Transverse colon (tissue), 4 donors: ENCODE measurements around the gene SHB. TPM values are rescaled to one million over a fixed set of nuclear protein-coding genes. Genes with fewer than 3 reads are reported as not detected.

ENCODE experiments used
- DNase-seq: peaks from one replicate; pipeline ENCODE4 v3.0.0-alpha.2; 2019
- H3K27ac ChIP-seq, 4 donors: fragments of 200-600 bp; sonication (generic); 2 replicates each; pipeline ENCODE4 v1.5.1; 2016 to 2018; ENCODE audit warnings: inconsistent platforms in 4 of 4
- H3K27me3 ChIP-seq: fragments of 200-600 bp; sonication (generic); 2 replicates; pipeline ENCODE4 v1.5.1; 2017; ENCODE audit warnings: inconsistent platforms
- H3K36me3 ChIP-seq, 4 donors: fragments of 200-600 bp; sonication (generic); 2 replicates each; pipeline ENCODE4 v1.5.1; 2017 to 2019; ENCODE audit warnings: inconsistent platforms in 4 of 4
- H3K4me1 ChIP-seq, 4 donors: fragments of 200-600 bp; sonication (generic); 2 replicates each; pipeline ENCODE4 v1.5.1; 2017 to 2020; ENCODE audit warnings: inconsistent platforms in 4 of 4
- H3K4me3 ChIP-seq, 4 donors: fragments of 200-600 bp; sonication (generic); 1 replicate in 1 of 4; 2 replicates in 3 of 4; pipeline versions ENCODE4 v1.5.1 to v1.6.1; 2017 to 2019; ENCODE audit warnings: inconsistent platforms in 4 of 4
- H3K9me3 ChIP-seq, 2 donors: fragments of 200-600 bp; sonication (generic); 2 replicates each; pipeline ENCODE4 v1.5.1; 2017 to 2019; ENCODE audit warnings: inconsistent platforms in 2 of 2
- EP300 ChIP-seq: sonication (generic); formaldehyde crosslinking; IDR thresholded peaks from one replicate; pipeline ENCODE4 v1.6.1; 2017; ENCODE audit warnings: antibody characterized with exemption, low read depth
- POLR2A ChIP-seq: fragments of 450-650 bp; IDR thresholded peaks from one replicate; pipeline ENCODE4 v1.6.1; 2016; ENCODE audit warnings: antibody characterized with exemption, mild to moderate bottlenecking, moderate library complexity
- POLR2AphosphoS5 ChIP-seq, 3 donors: sonication (generic); formaldehyde crosslinking; IDR thresholded peaks; one replicate each; pipeline ENCODE4 v1.6.1; 2016; ENCODE audit warnings: antibody characterized with exemption in 3 of 3
- WGBS, 2 donors: methylation state at CpG; one replicate each; pipeline ENCODE4 v1.1.5; 2018; ENCODE audit warnings: low coverage in 1 of 2; 5-methylcytosine and 5-hydroxymethylcytosine counted together
- in situ Hi-C, 4 donors: fragments of 200-750 bp; cut with MboI; loops; one replicate each; pipeline versions ENCODE4 v1.15.0 to v1.15.1; 2017; ENCODE audit warnings: low sequenced_read_pairs in 3 of 4, low pct_ligation_motif_present in 1 of 4, low pct_unique_long_range_greater_than_20kb in 1 of 4
- intact Hi-C: fragments of 100-400 bp; cut with DNase I; formaldehyde crosslinking; loops from one replicate; pipeline ENCODE4 v1.15.1; 2023; ENCODE audit warnings: low total_unique reads
- total RNA-seq, 4 donors: library from RNA; depleted of rRNA; stranded (reverse); fragments of >200 nt; gene quantifications; one replicate each; pipeline ENCODE4 v1.1.0, GENCODE V29; 2016
- TF ChIP-seq, protein P1 (sequence below), 5 experiments: fragments of 200-600 bp in 3 of 5; fragments of 450-650 bp in 2 of 5; sonication (generic) in 3 of 5; IDR thresholded peaks; 1 replicate in 2 of 5; 2 replicates in 3 of 5; pipeline ENCODE4 v1.5.1; 2016 to 2017; ENCODE audit warnings: antibody characterized with exemption in 5 of 5, inconsistent platforms in 3 of 5, mild to moderate bottlenecking in 2 of 5, moderate library complexity in 1 of 5

SHB gene
- total RNA-seq, 4 donors from 2014 or later = 11.9 to 33.7 (median 22.2) TPM

DNA sequence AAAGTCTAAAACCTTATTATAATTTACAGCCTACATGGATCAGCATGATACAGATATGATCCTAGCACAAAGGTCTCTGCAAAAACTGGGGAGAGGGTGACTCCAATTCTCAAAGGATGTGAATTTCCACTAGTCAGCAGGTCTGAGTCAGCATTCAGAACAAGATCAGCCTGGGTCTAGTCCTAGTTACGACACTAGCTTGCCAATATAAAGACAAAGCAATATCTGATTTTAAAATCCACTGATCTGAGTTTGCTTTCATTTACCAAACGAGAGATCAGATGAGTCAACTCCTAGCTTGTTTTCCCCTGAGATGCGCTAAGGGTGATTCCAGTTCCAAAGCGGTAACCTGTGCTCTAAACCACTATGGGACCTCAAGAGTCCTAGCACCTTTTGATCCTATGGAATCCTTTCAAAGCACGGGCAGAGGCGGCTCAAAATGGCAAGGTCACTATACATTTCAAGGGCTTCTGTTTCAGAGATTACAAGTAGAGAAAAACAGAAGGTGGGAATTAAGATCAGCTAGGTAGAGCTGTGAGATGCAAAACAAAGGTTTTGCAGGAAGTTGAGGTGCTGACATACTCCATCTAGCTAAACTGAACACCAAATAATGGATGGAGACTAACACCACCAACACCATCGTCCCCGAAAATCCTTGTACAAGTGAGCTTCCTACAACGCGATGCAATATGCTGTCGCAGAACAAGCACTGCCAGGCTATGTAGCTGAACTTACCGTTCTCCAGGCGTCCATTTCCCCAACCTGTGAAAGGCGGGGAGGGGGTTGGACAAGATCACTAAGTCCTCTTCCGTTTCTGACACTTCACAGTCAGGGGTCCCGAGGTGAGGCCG is 166.0 kb downstream of the SHB start:
- in situ Hi-C loops (loop anchor here (10.0 to 25.0 kb wide), 7 partner anchors 159 to 509 kb away; partner anchors contain the start of genes TOMM5 (in 2 of the 4), FBXO10 (in 1 of the 4), IGFBPL1 (in 1 of the 4) and POLR1E (in 1 of the 4)), intact Hi-C loops (no loop called here)
- DNase-seq = no peak
- peak overlapping the region; percentile 84 to 99 (median 90) for H3K4me3 ChIP-seq
- H3K27me3 ChIP-seq = no peaks in the 10 kb centered on the region
- WGBS, 2 donors = 4 to 14% methylated on average over 5 to 17 of the region's 17 CpGs
- H3K4me1 ChIP-seq = peaks cover 13 to 23% (median 21%) of the 10 kb centered on the region in 4 donors
- H3K9me3 ChIP-seq = no peaks in the 10 kb centered on the region
- peak overlapping the region; percentile 89 to 99 (median 96) for H3K27ac ChIP-seq
- TF ChIP-seq, protein P1, sequence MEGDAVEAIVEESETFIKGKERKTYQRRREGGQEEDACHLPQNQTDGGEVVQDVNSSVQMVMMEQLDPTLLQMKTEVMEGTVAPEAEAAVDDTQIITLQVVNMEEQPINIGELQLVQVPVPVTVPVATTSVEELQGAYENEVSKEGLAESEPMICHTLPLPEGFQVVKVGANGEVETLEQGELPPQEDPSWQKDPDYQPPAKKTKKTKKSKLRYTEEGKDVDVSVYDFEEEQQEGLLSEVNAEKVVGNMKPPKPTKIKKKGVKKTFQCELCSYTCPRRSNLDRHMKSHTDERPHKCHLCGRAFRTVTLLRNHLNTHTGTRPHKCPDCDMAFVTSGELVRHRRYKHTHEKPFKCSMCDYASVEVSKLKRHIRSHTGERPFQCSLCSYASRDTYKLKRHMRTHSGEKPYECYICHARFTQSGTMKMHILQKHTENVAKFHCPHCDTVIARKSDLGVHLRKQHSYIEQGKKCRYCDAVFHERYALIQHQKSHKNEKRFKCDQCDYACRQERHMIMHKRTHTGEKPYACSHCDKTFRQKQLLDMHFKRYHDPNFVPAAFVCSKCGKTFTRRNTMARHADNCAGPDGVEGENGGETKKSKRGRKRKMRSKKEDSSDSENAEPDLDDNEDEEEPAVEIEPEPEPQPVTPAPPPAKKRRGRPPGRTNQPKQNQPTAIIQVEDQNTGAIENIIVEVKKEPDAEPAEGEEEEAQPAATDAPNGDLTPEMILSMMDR (IDR thresholded peaks at IDR 0.05) = no peak
- TF ChIP-seq POLR2A = no peak
- no peak for TF ChIP-seq EP300
- TF ChIP-seq POLR2AphosphoS5 (IDR thresholded peaks at IDR 0.05) = no peak
- H3K36me3 ChIP-seq = peaks cover 0 to 10% (median 4%) of the 10 kb centered on the region in 4 donors

DNA sequence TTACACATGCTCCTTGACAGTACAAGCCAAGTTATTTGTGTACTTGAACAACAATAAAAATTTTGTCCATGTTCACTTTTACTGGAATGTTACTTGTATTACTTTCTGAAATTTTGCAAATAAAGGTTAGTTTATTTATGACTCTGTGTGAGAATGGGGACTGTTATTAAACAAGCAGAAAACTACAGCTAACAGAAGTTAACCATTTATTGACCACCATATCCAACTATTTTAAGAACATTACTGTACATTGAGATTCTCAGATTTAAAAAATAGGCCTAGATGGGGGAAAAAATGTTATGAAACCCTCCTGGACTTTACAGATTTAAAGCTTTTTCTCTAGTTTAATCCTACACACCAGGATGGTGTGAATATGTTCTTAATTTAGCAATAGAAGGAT is 166.9 kb downstream of the SHB start:
- Histone ChIP-seq H3K9me3 (no peaks in the 10 kb centered on the region), H3K27me3 (no peaks in the 10 kb centered on the region), H3K4me1 (peaks cover 13 to 23% (median 21%) of the 10 kb centered on the region in 4 donors), H3K4me3 (no peak overlapping the region), H3K36me3 (peaks cover 0 to 19% (median 5%) of the 10 kb centered on the region in 4 donors), H3K27ac (no peak overlapping the region)
- in situ Hi-C loops (loop anchor here (10.0 to 25.0 kb wide), 7 partner anchors 160 to 510 kb away; partner anchors contain the start of genes TOMM5 (in 2 of the 4), FBXO10 (in 1 of the 4), IGFBPL1 (in 1 of the 4) and POLR1E (in 1 of the 4)), intact Hi-C loops (no loop called here)
- TF ChIP-seq EP300 (no peak), POLR2A (no peak), POLR2AphosphoS5 (IDR thresholded peaks at IDR 0.05) (no peak)
- TF ChIP-seq, protein P1 (IDR thresholded peaks at IDR 0.05) = no peak
- DNase-seq = no peak

DNA sequence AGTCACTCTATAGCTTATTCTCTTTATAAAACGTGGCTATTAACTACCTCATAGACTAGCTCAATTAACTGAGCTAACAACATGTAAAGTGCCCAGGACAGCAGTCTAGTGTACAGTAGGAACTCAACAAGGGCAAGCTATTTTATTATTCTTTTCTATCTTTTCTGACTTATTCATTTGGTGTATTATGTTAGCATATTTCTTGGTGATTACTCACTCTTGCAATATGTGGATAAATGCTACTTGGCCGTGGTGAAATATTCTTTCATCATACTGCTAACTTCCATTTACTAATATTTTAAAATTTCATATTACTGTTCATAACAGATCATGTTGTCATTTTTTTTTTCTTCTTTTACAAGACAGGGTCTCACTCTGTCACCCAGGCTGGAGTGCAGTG is 170.0 kb downstream of the SHB start:
- Histone ChIP-seq H3K4me1 (peaks cover 8 to 14% (median 14%) of the 10 kb centered on the region in 4 donors), H3K27me3 (no peaks in the 10 kb centered on the region), H3K9me3 (no peaks in the 10 kb centered on the region), H3K27ac (no peak overlapping the region), H3K4me3 (no peak overlapping the region), H3K36me3 (peaks cover 0 to 48% (median 17%) of the 10 kb centered on the region in 4 donors)
- intact Hi-C loops = no loop called here
- WGBS, 2 donors = 80 to 89% methylated on average over 1 to 2 of the region's 2 CpGs
- in situ Hi-C loops = loop anchor here in 1 of 4 donors (25.0 kb wide), 1 partner anchor 112 kb away; the partner anchor contains the start of gene EXOSC3
- TF ChIP-seq EP300 (no peak), POLR2AphosphoS5 (IDR thresholded peaks at IDR 0.05) (no peak), POLR2A (no peak)
- TF ChIP-seq, protein P1 (IDR thresholded peaks at IDR 0.05) = no peak
- no peak for DNase-seq

DNA sequence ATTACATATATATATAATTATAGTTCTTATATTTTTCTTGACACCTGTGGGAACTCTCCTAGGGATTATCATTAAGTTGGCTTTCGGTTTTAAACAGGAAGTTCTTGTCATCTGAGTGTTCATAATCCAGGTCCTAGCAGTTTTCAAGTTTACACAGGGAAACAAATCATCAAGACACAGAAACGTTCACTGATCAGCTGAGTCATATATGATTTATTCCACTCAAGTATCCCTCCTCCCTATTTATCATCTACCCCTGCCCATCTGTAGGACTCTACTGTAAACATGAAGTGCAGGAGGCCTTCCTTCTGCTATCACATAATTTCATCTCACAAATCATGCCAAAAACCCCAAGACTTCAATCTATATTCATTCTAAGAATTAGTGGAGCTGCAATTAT is 171.4 kb downstream of the SHB start:
- no peaks in the 10 kb centered on the region for H3K27me3 ChIP-seq
- no peak overlapping the region for H3K4me3 ChIP-seq
- no peaks in the 10 kb centered on the region for H3K9me3 ChIP-seq
- H3K36me3 ChIP-seq = peaks cover 0 to 61% (median 22%) of the 10 kb centered on the region in 4 donors
- in situ Hi-C loops = loop anchor here in 1 of 4 donors (25.0 kb wide), 1 partner anchor 110 kb away; the partner anchor contains the start of gene EXOSC3
- TF ChIP-seq POLR2AphosphoS5 (IDR thresholded peaks at IDR 0.05) (no peak), EP300 (no peak), POLR2A (no peak)
- H3K4me1 ChIP-seq = peaks cover 2 to 8% (median 7%) of the 10 kb centered on the region in 4 donors
- WGBS, 2 donors = 45 to 71% methylated on average over 1 to 2 of the region's 2 CpGs
- no peak overlapping the region for H3K27ac ChIP-seq
- intact Hi-C loops = no loop called here
- DNase-seq = no peak
